ENCODE results near the gene TMEM127. TPM values are rescaled to one million over a fixed set of nuclear protein-coding genes. Genes with fewer than 3 reads are reported as not detected.

The TMEM127 gene
- total RNA-seq, 4 donors from 2014 or later: 27.1 to 35.4 (median 30.7) TPM

- Histone ChIP-seq H3K27ac (peak overlapping the region in 3 of 4 donors; percentile 78 to 95 (median 81)), H3K4me1 (peaks cover 0 to 24% (median 5%) of the 10 kb centered on the region in 4 donors), H3K36me3 (peaks cover 0 to 14% (median 0%) of the 10 kb centered on the region in 3 donors), H3K4me3 (no peak overlapping the region), H3K9me3 (no peaks in the 10 kb centered on the region), H3K27me3 (no peaks in the 10 kb centered on the region)
- WGBS, 2 donors: 81 to 83% methylated on average over 2 of the region's 2 CpGs
- DNase-seq (ENCODE audit: low spot score in 2 of 2): no peak
- no peak for TF ChIP-seq EP300 (IDR thresholded peaks at IDR 0.05)
- TF ChIP-seq POLR2A (IDR thresholded peaks at IDR 0.05): no peak
- TF ChIP-seq CTCF (IDR thresholded peaks at IDR 0.05): no peak
These were observed 24.6 kb downstream of the TMEM127 start for GRCh38 chr2:96241227-96241626.

DNA sequence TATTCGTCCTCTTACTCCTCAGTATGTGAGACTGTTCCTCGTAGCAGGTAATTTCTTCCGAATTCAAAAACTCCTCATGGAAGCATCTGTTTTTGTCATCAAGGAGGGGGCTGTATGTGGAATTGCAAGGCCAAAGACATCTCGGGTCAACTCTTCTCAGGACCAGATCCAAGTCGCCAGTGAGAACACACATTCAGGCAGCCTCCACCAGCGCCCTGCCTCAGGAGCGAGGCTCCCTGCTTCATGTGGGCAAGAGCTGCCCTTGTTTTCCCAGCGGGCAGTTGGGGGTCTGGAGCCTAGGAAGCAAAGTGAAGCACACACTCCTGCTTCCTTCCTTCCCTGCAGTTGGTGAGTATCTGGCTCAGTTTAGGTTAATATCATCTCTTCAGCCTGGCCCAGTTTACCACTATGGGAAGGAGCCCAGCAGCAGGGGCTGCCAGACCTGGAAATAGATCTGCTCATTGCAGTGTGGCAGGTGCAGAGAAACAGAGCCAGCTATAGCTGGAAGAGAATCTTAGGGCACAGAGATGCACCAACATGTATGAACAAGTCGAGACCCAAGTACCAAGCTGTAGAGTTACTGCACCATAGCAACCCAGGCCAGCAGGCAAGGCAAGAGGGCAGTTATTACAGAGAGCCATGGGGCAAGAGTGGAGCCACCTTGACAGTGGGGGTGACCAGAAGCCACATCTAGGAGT is 25.3 kb downstream of the TMEM127 start:
- no peak for TF ChIP-seq CTCF (IDR thresholded peaks at IDR 0.05)
- no peak for TF ChIP-seq EP300 (IDR thresholded peaks at IDR 0.05)
- TF ChIP-seq POLR2A (IDR thresholded peaks at IDR 0.05): no peak
- H3K36me3 ChIP-seq: peaks cover 0 to 14% (median 0%) of the 10 kb centered on the region in 3 donors
- H3K27me3 ChIP-seq: no peaks in the 10 kb centered on the region
- no peak overlapping the region for H3K4me3 ChIP-seq
- 87 to 88% methylated on average over 9 of the region's 9 CpGs for WGBS, 2 donors
- H3K4me1 ChIP-seq: peaks cover 0 to 22% (median 3%) of the 10 kb centered on the region in 4 donors
- no peak for DNase-seq (ENCODE audit: low spot score in 2 of 2)
- H3K27ac ChIP-seq: peak overlapping the region in 1 of 4 donors; percentile 95
- H3K9me3 ChIP-seq: no peaks in the 10 kb centered on the region

DNA sequence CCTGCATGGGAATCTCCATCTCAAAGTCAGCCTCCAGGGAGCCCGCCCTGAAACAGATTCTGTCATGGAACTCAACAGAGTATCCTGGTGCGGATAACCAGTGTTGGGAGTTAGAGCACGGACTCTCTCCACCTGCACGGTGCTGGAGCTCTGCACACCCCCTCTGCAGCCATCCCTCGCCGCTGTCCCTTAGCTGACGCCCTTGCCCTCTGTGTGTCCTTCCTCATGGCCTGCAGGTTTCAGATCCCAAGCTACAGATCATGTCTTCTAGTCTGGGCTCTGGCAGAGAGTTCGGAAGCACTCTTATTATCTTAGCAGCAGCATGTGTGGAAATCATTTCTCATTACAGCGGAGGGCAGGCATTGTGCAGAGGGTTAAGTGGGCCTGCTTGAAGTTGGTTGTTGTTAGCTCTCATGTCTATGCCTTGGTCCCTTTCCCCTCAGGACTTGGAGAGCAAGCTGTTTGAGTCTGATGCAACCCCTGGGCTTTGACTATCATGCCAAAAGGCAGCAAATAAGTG is 26.0 kb downstream of the TMEM127 start:
- Histone ChIP-seq H3K27ac (no peak overlapping the region), H3K36me3 (peaks cover 0 to 14% (median 0%) of the 10 kb centered on the region in 3 donors), H3K9me3 (no peaks in the 10 kb centered on the region), H3K27me3 (no peaks in the 10 kb centered on the region), H3K4me3 (no peak overlapping the region), H3K4me1 (peaks cover 0 to 22% (median 3%) of the 10 kb centered on the region in 4 donors)
- WGBS, 2 donors: 87 to 94% methylated on average over 8 to 9 of the region's 9 CpGs
- no peak for TF ChIP-seq CTCF (IDR thresholded peaks at IDR 0.05)
- no peak for TF ChIP-seq POLR2A (IDR thresholded peaks at IDR 0.05)
- TF ChIP-seq EP300 (IDR thresholded peaks at IDR 0.05): no peak
- DNase-seq (ENCODE audit: low spot score in 2 of 2): no peak

GRCh38 chr2:96239091-96239490 is 26.7 kb downstream of the TMEM127 start:
- no peaks in the 10 kb centered on the region for H3K9me3 ChIP-seq
- 79 to 85% methylated on average over 3 of the region's 3 CpGs for WGBS, 2 donors
- TF ChIP-seq EP300 (IDR thresholded peaks at IDR 0.05) (no peak), POLR2A (IDR thresholded peaks at IDR 0.05) (no peak), CTCF (IDR thresholded peaks at IDR 0.05) (no peak)
- no peak for DNase-seq (ENCODE audit: low spot score in 2 of 2)
- no peak overlapping the region for H3K4me3 ChIP-seq
- H3K4me1 ChIP-seq: peaks cover 0 to 22% (median 3%) of the 10 kb centered on the region in 4 donors
- no peak overlapping the region for H3K27ac ChIP-seq
- no peaks in the 10 kb centered on the region for H3K27me3 ChIP-seq
- peaks cover 0 to 14% (median 0%) of the 10 kb centered on the region in 3 donors for H3K36me3 ChIP-seq

DNA sequence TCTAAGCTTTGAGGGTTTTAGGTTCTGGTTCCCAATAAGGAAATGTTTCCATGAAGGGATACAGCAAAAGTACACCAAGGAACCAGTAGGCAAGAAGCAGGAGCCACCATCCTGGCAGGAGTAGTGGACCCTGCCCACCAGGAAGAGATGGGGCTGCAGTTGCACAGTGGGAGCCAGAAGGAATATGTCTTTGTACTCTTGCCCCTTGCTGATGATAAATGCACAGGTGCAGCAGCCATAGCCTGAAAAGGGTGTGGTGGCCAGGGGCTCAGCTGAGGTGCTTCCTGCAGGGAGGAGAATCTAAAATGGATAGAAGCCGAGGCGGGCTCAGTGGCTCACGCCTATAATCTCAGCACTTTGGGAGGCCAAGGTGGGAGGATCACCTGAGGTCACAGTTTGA is 27.5 kb downstream of the TMEM127 start:
- Histone ChIP-seq H3K9me3 (no peaks in the 10 kb centered on the region), H3K27ac (no peak overlapping the region), H3K4me1 (peaks cover 0 to 22% (median 3%) of the 10 kb centered on the region in 4 donors), H3K36me3 (peaks cover 0 to 14% (median 0%) of the 10 kb centered on the region in 3 donors), H3K4me3 (no peak overlapping the region), H3K27me3 (no peaks in the 10 kb centered on the region)
- WGBS, 2 donors: 92 to 100% methylated on average over 3 of the region's 3 CpGs
- TF ChIP-seq EP300 (IDR thresholded peaks at IDR 0.05) (no peak), CTCF (IDR thresholded peaks at IDR 0.05) (no peak), POLR2A (IDR thresholded peaks at IDR 0.05) (no peak)
- no peak for DNase-seq (ENCODE audit: low spot score in 2 of 2)
